ENCODE measurements around the gene GCNT2.
"Not testable (repeated sequence)": the region's sequence is repeated elsewhere in the genome, so short reads cannot be mapped to it uniquely, and the experiment has no call there.

GCNT2 gene

DNA sequence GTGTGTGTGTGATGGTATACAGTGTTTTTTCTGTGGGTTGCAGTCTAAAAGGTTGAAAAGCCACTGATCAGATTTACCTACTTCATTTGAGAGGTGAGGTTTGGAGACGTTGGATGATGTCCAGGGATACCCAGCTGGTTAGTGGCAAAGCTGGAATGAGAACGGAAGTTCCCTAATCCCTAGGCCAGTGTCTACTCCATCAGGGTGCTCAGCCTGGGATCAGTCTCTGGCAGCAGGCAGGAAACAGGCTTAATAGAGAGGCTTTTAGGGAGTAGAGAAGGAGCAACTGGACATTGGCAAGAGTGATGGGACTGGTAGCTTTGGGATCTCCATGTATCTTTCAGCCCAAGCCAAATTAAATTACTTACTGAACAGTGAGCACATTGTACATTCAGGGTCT lies 92.6 kb downstream of the GCNT2 start:
- in situ Hi-C loops (cut with MboI; ENCODE audit: low pct_unique_long_range_greater_than_20kb, low sequenced_read_pairs, unreplicated experiment), result no loop called here
- DNase-seq (ENCODE audit: low spot score), result no peak
- TF ChIP-seq, protein P1, sequence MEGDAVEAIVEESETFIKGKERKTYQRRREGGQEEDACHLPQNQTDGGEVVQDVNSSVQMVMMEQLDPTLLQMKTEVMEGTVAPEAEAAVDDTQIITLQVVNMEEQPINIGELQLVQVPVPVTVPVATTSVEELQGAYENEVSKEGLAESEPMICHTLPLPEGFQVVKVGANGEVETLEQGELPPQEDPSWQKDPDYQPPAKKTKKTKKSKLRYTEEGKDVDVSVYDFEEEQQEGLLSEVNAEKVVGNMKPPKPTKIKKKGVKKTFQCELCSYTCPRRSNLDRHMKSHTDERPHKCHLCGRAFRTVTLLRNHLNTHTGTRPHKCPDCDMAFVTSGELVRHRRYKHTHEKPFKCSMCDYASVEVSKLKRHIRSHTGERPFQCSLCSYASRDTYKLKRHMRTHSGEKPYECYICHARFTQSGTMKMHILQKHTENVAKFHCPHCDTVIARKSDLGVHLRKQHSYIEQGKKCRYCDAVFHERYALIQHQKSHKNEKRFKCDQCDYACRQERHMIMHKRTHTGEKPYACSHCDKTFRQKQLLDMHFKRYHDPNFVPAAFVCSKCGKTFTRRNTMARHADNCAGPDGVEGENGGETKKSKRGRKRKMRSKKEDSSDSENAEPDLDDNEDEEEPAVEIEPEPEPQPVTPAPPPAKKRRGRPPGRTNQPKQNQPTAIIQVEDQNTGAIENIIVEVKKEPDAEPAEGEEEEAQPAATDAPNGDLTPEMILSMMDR (IDR thresholded peaks at IDR 0.05; ENCODE audit: extremely low read depth, insufficient read depth, missing control alignments), result no peak

DNA sequence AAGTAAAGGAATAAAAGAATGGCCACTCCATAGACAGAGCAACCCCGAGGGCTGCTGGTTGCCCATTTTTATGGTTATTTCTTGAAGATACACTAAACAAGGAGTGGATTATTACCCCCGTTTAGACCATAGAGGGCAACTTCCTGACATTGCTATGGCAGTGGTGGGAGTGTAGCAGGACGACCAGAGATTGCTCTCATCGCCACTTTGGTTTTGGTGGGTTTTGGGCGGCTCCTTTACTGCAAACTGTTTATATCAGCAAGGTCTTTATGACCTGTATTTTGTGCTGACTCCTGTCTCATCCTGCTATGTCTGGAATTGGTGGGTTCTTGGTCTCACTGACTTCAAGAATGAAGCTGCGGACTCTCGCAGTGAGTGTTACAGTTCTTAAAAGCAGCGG lies 94.5 kb downstream of the GCNT2 start:
- DNase-seq (ENCODE audit: low spot score), result no peak
- TF ChIP-seq, protein P1 (IDR thresholded peaks at IDR 0.05; ENCODE audit: extremely low read depth, insufficient read depth, missing control alignments), result no peak
- in situ Hi-C loops (cut with MboI; ENCODE audit: low pct_unique_long_range_greater_than_20kb, low sequenced_read_pairs, unreplicated experiment), result no loop called here

DNA sequence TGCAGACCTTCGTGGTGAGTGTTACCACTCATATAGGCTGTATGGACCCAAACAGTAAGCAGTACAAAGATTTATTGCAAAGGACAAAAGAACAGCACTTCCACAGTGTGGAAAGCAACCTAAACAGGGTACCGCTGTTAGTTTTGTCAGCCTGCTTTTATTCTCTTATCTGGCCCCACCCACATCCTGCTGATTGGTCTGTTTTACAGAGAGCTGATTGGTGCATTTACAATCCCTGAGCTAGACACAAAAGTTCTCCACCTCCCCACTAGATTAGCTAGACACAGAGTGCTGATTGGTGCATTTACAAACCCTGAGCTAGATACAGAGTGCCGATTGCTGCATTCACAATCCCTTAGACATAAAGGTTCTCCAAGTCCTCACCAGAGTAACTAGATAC lies 95.1 kb downstream of the GCNT2 start:
- DNase-seq (ENCODE audit: low spot score); in situ Hi-C loops (cut with MboI; ENCODE audit: low pct_unique_long_range_greater_than_20kb, low sequenced_read_pairs, unreplicated experiment): not testable (repeated sequence)

DNA sequence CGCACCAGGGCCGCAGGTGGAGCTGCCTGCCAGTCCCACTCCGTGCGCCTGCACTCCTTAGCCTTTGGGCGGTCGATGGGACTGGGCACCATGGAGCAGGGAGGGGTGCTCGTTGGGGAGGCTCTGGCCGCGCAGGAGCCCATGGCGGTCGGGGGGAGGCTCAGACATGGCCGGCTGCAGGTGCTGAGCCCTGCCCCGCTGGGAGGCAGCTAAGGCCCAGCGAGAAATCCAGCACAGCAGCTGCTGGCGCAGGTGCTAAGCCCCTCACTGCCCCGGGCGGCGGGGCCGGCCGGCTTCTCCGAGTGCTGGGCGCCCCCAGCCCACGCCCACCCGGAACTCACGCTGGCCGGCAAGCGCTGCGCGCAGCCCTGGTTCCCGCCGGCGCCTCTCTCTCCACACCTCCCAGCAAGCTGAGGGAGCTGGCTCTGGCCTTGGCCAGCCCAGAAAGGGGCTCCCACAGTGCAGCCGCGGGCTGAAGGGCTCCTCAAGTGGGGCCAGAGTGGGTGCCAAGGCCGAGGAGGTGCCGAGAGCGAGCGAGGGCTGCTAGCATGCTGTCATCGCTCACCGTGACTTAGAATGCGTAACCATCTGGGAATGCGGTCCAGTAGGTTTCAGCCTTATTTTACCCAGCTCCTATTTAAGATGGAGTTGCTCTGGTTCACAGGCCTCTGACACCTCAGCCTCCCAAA lies 96.0 kb downstream of the GCNT2 start:
- TF ChIP-seq, protein P1 (IDR thresholded peaks at IDR 0.05; ENCODE audit: extremely low read depth, insufficient read depth, missing control alignments), result no peak
- DNase-seq (ENCODE audit: low spot score), result no peak
- in situ Hi-C loops (cut with MboI; ENCODE audit: low pct_unique_long_range_greater_than_20kb, low sequenced_read_pairs, unreplicated experiment), result no loop called here

DNA sequence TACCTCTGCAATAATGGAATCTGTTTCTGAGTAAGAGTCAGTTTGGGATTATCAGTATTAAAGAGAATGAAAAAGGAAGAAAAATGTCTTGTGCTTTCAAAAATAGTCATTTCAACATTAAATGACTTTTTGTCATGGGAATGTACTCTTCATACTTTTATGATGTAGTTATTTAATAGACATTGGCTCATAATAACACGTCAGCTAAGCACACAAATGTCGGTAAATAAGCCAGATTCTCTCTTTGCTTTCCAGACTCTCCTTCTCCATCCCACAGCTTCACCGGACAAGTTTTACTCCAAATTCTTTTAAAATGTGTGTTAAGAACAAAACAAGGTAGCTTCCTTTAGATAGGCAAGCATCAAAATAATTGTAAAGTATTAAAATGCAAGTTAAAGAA lies 97.3 kb downstream of the GCNT2 start:
- in situ Hi-C loops (cut with MboI; ENCODE audit: low pct_unique_long_range_greater_than_20kb, low sequenced_read_pairs, unreplicated experiment), result no loop called here
- DNase-seq (ENCODE audit: low spot score), result no peak
- TF ChIP-seq, protein P1 (IDR thresholded peaks at IDR 0.05; ENCODE audit: extremely low read depth, insufficient read depth, missing control alignments), result no peak

DNA sequence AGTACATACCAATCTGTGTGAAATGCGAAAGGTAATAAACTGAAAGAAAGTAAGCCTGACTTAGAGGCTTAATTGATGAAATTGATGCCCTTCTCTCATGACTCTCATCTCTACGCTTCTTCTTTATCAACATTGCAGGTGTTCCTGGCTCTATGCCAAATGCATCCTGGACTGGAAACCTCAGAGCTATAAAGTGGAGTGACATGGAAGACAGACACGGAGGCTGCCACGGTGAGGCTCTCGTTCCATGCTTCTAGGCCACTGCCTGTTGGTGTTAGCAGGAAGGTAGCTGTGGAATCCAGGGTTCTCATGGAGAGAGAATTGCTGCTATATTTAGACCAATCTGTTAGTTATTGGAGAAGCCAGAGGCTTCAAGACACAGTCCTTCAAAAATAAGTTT lies 100.1 kb downstream of the GCNT2 start:
- TF ChIP-seq, protein P1 (IDR thresholded peaks at IDR 0.05; ENCODE audit: extremely low read depth, insufficient read depth, missing control alignments), result no peak
- DNase-seq (ENCODE audit: low spot score), result no peak
- in situ Hi-C loops (cut with MboI; ENCODE audit: low pct_unique_long_range_greater_than_20kb, low sequenced_read_pairs, unreplicated experiment), result no loop called here

DNA sequence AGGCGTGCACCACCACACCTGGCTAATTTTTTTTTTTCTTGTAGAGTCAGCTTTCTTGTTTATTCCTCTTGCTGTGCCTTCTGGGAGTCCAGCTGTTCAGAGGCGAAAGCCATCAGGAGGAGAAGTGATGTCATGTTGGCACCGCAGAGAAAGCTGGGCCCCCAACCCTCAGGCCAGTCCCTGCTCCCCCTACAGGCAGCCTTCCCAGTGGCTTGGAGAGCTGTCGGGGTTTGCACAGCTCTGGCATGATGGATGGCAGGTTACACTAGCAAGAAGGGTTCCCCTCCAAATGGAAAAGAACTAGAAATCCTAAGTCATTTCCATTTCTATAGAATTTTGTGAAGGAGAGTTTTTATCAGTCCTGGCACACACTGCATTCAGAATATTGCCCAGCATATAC lies 100.7 kb downstream of the GCNT2 start:
- TF ChIP-seq, protein P1 (IDR thresholded peaks at IDR 0.05; ENCODE audit: extremely low read depth, insufficient read depth, missing control alignments), result no peak
- in situ Hi-C loops (cut with MboI; ENCODE audit: low pct_unique_long_range_greater_than_20kb, low sequenced_read_pairs, unreplicated experiment), result no loop called here

More for the DNA sequence above, 100.7 kb downstream of the GCNT2 start:
- DNase-seq (ENCODE audit: low spot score), result no peak
